ENCODE data around the gene MRM2.

Gene MRM2

DNA sequence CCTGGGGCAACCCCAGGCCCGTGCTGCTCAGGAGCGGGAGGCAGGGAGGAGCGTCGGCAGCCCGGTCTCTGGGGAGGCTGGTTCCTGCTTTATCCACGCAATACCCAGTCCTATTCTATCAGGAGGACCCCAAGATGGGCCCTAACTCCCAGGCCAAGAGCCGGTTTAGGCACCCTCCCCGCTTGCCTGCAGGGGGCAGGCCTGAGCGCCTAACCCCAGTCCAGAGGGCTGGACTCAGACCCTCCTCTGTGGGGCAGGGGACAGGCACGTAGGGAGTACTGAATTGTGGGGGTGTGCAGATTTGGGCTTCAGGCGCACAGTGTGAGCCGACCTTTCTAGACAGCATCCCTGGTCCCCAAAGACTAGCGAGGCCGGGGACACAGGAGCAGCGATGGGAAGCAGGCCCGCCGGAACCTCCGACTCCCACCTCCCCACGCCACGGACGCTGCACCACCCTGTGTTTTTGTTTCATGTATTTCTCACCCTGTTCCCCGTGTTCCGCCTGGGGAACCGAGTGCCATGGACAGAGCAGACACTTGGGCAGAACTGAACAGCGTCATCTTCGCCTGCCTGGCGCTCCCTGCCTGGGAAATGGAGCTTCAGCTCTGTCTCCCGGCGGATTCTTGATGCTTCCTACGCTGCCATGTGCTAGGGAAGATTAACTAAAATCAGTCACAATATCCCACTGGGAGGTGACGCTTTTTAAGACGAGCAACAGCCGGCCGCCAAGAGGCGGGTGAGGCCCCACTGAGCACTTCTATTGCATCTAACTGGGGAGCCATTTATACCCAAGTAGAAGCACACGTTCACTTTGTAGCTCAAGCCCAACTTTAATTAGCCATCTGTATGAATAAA is 5.4 kb upstream of the MRM2 start:
- DNase-seq (ENCODE audit: low spot score): no peak

DNA sequence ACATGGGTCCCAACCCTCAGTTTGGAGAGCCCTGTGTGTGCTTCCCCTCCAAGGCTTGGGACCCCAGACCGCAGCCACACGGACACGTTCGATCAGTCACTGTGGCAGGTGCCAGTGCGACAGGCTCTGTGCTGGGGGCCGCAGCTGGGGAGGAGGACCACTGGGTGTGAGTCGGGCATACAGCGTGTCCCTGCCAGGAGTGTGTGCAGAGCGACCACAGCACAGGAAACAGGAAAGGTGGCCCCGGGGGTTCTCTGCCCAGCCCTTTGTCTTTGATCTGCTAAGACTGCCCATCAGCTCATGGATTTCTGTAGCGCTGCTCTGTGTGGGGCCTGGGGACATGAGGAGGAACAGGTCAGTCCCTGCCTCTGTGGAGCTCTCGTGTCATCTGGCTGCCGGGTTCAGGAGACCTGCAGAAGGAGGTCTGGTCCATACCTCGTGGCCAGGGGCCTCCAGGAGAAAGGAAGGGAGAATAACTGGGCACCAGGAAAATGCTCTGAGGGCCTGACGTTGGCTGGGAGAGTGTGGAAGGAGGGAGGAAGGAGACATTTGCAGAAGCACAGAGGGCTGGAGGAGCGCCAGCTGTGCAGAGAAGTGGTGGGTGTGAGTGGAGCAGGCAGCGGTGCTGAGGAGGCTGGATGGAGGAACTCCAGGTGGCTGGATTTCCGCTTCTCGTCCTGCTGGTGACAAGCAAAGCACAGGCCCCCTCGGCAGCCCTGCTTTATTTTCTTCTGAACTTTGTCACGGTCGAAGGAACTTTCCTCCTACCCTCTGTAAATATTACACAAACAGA is 4.1 kb upstream of the MRM2 start:
- DNase-seq (ENCODE audit: low spot score): no peak

DNA sequence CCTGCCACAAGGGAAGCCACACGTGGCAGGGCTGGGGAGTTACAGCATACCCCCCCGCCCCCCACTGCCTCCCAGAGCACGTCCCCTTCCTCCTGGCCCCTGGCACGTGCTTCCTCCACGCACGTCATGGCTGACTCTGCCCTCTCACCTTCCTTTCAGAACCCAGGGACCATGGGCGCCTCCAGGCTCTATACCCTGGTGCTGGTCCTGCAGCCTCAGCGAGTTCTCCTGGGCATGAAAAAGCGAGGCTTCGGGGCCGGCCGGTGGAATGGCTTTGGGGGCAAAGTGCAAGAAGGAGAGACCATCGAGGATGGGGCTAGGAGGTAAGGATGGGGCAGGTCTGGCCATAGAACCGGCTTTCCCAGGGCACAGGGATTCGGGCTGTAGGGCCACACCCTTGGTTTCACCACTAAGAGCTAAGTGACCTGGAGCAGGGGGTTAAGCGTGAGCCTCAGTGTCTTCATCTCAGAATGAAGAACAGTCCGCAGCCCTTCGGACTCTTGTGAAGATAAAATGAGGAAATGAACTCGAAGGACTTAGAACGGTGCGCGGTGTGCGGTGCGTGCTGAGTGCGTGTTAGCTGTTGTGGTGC is 2.5 kb upstream of the MRM2 start:
- no peak for DNase-seq (ENCODE audit: low spot score)

DNA sequence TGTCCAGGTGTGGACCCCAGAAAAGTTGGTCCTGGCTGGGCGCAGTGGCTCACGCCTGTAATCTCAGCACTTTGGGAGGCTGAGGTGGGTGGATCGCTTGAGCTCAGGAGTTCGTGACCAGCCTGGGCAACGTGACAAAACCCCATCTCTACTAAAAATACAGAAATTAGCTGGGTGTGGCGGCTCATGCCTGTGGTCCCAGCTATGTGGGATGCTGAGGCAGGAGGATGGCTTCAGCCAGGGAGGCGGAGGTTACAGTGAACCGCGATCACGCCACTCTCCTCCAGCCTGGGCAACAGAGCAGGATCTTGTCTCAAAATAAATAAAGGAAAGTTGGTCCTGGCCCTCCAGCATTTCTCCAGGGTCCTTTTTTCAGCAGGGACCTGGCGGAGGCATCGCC is 1.5 kb upstream of the MRM2 start:
- DNase-seq (ENCODE audit: low spot score): no peak

DNA sequence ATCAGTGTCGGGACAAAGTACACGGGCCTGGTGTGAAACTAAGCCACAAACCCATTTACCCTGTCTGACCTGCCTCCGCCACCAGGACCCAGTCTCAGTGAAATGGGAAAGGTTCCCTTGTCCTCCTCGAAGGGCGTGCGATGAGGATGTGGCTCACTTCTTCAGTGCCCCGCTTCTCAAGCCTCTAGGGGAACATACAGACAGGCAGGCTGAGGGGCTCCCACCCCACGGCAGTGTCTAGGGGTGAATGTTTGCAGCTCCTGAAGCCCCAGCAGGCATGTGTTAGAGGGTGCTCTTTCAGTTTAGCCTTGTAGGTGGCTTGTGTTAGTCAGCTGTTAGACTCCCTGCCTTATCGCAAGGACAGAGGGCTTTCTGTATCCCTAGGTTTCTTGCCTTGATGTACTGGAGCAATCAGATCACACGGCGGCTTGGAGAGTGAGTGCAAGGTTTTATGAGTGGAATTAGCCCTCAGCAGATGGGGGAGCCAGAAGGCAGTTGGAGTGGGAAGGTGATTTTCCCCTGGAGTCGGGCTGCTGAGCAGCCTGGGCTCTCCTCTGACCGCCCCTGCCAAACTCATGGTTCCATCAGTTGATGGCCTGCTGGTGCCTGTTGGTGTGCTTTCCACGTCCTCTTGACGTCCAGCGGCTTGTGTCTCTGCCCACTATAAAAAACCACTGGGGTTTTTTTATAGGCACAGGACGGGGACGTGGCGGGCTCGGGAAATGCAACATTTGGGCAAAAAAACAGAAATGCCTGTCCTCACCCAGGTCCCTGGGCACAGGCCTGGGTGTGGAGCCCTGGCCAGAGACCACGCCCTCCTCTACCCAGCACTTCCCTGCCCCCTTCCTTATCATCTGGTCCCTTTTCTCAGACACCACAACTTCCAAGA is 780 bp upstream of the MRM2 start:
- no peak for DNase-seq (ENCODE audit: low spot score)

DNA sequence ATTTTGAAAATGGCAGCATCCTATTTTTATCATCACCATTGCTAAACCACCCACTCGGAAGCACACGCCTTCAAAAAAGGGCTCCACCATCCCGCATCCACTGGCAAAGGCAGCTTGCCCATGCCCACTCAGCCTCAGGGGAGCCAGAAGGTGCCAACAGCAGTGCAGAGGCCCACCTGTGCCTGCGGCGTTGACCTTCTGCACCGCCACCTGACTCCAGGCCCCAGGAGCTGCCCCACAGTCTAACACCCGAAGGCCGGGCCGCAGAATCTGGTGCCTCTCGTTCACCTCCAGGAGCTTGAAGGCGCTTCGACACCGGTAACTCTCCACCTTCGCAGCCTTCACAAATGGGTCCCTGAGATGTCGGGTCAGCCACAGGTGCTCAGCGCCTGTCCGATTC is 2.8 kb downstream of the MRM2 start:
- DNase-seq (ENCODE audit: low spot score): no peak

GRCh38 chr7:2237109-2237602 is 4.8 kb downstream of the MRM2 start:
- no peak for DNase-seq (ENCODE audit: low spot score)

DNA sequence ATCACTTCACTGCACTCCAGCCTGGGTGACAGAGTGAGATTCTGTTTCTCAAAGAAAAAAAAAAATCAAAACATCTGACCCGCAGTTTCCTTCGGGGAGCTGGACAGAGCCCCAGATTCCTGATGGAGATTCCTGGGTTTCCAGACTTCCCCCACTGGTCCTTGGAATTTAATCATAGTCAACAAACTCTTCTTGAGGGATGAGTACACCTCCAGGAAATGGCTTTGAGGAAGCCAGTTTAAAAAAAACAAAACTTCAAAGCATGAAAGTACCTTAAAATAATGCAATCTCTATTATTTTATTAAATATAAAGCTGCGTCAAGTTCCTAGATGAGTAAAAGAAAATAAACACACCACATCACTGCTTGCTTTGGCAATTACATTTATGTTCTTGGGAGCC is 8.1 kb downstream of the MRM2 start:
- DNase-seq (ENCODE audit: low spot score): no peak

- peak; percentile 91 for DNase-seq (ENCODE audit: low spot score)
These were observed 9.1 kb downstream of the MRM2 start, which contains the start of gene MAD1L1 for GRCh38 chr7:2232766-2233520. Gene MAD1L1 (minus strand): TSS chr7:2232945. CDS start chr7:2230133, 2,812 bp downstream.

DNA sequence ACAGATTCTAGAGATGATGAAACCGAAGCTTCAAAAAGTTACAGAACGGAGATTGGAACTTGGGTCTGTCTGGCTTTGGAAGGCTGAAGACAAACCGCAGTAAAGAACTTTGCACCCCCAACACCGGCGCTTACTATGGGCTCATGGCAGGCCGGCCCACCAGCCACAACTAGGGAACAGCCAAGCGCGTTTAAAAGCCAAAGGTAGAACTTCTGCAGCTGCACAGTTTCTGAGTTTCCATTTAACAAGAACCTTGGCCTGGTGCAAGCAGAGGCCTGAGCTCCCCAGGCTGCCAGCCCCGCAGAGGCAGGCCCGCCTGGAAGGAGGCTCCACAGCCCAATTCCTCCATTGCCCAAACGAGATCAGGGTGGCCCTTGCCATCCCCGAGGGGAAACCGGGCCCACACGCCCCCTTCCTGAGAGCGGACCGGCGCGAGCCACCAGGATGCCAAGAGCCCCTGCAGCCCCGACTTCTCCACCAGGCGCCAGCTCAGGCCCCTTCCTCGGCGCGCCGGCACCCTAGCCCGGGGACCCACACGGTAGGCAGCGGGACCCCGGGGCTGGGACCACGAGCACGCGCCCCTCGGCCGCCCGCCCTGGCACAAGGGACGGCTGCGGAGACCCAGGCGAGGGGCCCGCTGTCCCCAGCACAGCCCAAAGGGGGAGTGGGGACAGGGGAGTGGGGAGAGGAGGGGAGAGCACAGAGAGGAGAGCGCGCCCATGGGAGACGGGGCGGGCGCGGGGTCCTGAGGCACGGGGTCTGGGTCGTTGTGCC is 9.8 kb downstream of the MRM2 start:
- DNase-seq (ENCODE audit: low spot score): no peak

DNA sequence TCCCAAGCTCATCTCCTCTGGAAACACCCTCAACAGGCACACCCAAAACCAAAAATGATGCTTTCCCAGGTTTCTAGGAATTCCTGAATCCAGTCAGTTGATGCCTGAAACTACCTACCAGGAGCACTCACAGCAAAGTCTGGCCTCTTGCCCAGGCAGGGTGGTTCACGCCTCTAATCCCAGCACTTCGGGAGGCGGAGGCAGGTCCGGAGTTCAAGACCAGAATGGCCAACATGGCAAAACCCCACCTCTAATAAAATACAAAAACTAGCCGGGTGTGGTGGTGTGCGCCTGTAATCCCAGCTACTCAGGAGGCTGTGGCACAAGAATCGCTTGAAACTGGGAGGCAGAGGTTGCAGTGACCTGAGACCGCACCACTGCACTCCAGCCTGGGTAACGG is 11.1 kb downstream of the MRM2 start:
- no peak for DNase-seq (ENCODE audit: low spot score)

DNA sequence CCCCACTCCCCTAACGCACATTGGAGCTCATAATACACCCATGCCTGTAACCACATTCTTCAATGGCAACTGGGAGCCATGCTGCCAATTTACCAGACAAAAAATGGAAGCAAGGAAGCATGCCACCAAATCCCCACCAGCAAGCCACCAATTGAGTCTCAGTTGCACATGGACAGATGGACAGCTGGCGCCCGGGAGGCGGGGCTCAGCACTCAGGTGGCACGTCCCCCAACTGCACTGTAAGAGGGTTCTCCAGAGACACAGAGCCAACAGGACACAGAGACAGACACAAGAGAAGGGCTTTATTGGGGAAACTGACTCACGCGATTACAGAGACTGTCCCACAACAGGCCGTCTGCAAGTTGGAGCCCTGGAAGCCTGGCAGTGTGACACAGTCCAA is 11.8 kb downstream of the MRM2 start:
- DNase-seq (ENCODE audit: low spot score): no peak

- DNase-seq (ENCODE audit: low spot score): no peak
These were observed 12.5 kb downstream of the MRM2 start for GRCh38 chr7:2229467-2229866.

- no peak for DNase-seq (ENCODE audit: low spot score)
These were observed 13.1 kb downstream of the MRM2 start for GRCh38 chr7:2228921-2229320.

- DNase-seq (ENCODE audit: low spot score): no peak
These were observed 14.3 kb downstream of the MRM2 start for GRCh38 chr7:2227699-2228098.

- DNase-seq (ENCODE audit: low spot score): no peak
These were observed 16.2 kb downstream of the MRM2 start for GRCh38 chr7:2225830-2226229.

GRCh38 chr7:2225336-2225735 is 16.7 kb downstream of the MRM2 start:
- no peak for DNase-seq (ENCODE audit: low spot score)

GRCh38 chr7:2224934-2225333 is 17.1 kb downstream of the MRM2 start:
- DNase-seq (ENCODE audit: low spot score): no peak

GRCh38 chr7:2224491-2224928 is 17.5 kb downstream of the MRM2 start:
- no peak for DNase-seq (ENCODE audit: low spot score)

- DNase-seq (ENCODE audit: low spot score): no peak
These were observed 18.7 kb downstream of the MRM2 start for GRCh38 chr7:2223321-2223720.

Measured in left forelimb (tissue), 1 donor.